Stomach (tissue), 9 donors: ENCODE results near the gene MRM1. TPM values are rescaled to one million over a fixed set of nuclear protein-coding genes. Genes with fewer than 3 reads are reported as not detected.

Experiments
- DNase-seq, 2 donors: peaks; one replicate each; pipeline versions ENCODE4 v3.0.0 to v3.0.0-alpha.2; 2013 to 2019
- H3K27ac ChIP-seq, 5 donors: fragments of 200-600 bp in 4 of 5; sonication (generic) in 4 of 5; one replicate each; pipeline ENCODE4 v1.5.1; 2013 to 2019; ENCODE audit warnings: mild to moderate bottlenecking in 1 of 5, moderate library complexity in 1 of 5
- H3K27me3 ChIP-seq, 3 donors: fragments of 200-600 bp; sonication (generic); one replicate each; pipeline ENCODE4 v1.5.1; 2017 to 2019; ENCODE audit warnings: mixed run types in 1 of 3
- H3K36me3 ChIP-seq, 4 donors: fragments of 200-600 bp; sonication (generic); 1 replicate in 3 of 4; 2 replicates in 1 of 4; pipeline ENCODE4 v1.5.1; 2016 to 2019
- H3K4me1 ChIP-seq, 4 donors: fragments of 200-600 bp; sonication (generic); one replicate each; pipeline ENCODE4 v1.5.1; 2016 to 2019
- H3K4me3 ChIP-seq, 4 donors: fragments of 200-600 bp; sonication (generic) in 3 of 4; one replicate each; pipeline ENCODE4 v1.5.1; 2016 to 2019; ENCODE audit warnings: mild to moderate bottlenecking in 1 of 4
- H3K9me3 ChIP-seq, 4 donors: fragments of 200-600 bp; sonication (generic); one replicate each; pipeline ENCODE4 v1.5.1; 2016 to 2019
- CTCF ChIP-seq, 7 experiments: fragments of 450-650 bp in 4 of 7; fragments of 200-600 bp in 3 of 7; sonication (generic) in 3 of 7; IDR thresholded peaks; one replicate each; pipeline ENCODE4 v1.5.1; 2016 to 2019; ENCODE audit warnings: antibody characterized with exemption in 7 of 7, control low read depth in 2 of 7, mild to moderate bottlenecking in 1 of 7
- EP300 ChIP-seq: sonication (generic); formaldehyde crosslinking; IDR thresholded peaks from one replicate; pipeline ENCODE4 v1.6.1; 2017; ENCODE audit warnings: antibody characterized with exemption
- POLR2A ChIP-seq, 4 donors: fragments of 450-650 bp; IDR thresholded peaks; one replicate each; pipeline ENCODE4 v1.6.1; 2016; ENCODE audit warnings: antibody characterized with exemption in 4 of 4, control low read depth in 2 of 4, mild to moderate bottlenecking in 1 of 4, moderate library complexity in 1 of 4
- POLR2AphosphoS5 ChIP-seq, 3 donors: sonication (generic); formaldehyde crosslinking; IDR thresholded peaks; one replicate each; pipeline ENCODE4 v1.6.1; 2016; ENCODE audit warnings: antibody characterized with exemption in 3 of 3
- WGBS, 5 donors: extraction: QIAGEN DNeasy Blood & Tissue Kit in 3 of 5; methylation state at CpG; one replicate each; pipeline versions ENCODE4 v1.1.5 to v1.1.7; 2013 to 2018; 5-methylcytosine and 5-hydroxymethylcytosine counted together
- intact Hi-C: fragments of 100-400 bp; cut with DNase I; formaldehyde crosslinking; loops from one replicate; pipeline ENCODE4 v1.15.1; 2023; ENCODE audit warnings: low total_unique reads
- polyA plus RNA-seq, 3 donors: library from polyadenylated mRNA; stranded (reverse); fragments of 200-250 nt; gene quantifications; one replicate each; pipeline ENCODE4 v1.2.3, GENCODE V29; 2013
- total RNA-seq, 5 donors: library from RNA; depleted of rRNA; stranded (reverse); fragments of >200 nt; gene quantifications; one replicate each; pipeline versions ENCODE4 v1.1.0 to v1.2.3, GENCODE V29; 2014 to 2016
- donor health status: healthy with polysubstance abuse.
- donor health status: Bipolar disorder and iron deficiency.
- donor health status: healthy.

The MRM1 gene
- total and polyA plus RNA-seq, 8 donors: 1.8 to 38.5 (median 7.8) TPM; not detected in 1

- no peak for DNase-seq
- H3K4me1 ChIP-seq: peaks cover 6 to 11% (median 10%) of the 10 kb centered on the region in 4 donors
- intact Hi-C loops: no loop called here
- H3K4me3 ChIP-seq: no peak overlapping the region
- no peak for TF ChIP-seq POLR2AphosphoS5 (IDR thresholded peaks at IDR 0.05)
- TF ChIP-seq CTCF (IDR thresholded peaks at IDR 0.05): no peak
- TF ChIP-seq POLR2A (IDR thresholded peaks at IDR 0.05): no peak
- TF ChIP-seq EP300: no peak
- peaks cover 0 to 88% (median 37%) of the 10 kb centered on the region in 3 donors for H3K27me3 ChIP-seq
- H3K36me3 ChIP-seq: no peaks in the 10 kb centered on the region
- no peaks in the 10 kb centered on the region for H3K9me3 ChIP-seq
- no peak overlapping the region for H3K27ac ChIP-seq
- WGBS, 5 donors: 45 to 71% (median 63%) methylated on average over 13 of the region's 13 CpGs
These were observed 52.5 kb downstream of the MRM1 start for GRCh38 chr17:36653856-36654255.

GRCh38 chr17:36655726-36656125 lies 54.3 kb downstream of the MRM1 start:
- no peaks in the 10 kb centered on the region for H3K36me3 ChIP-seq
- intact Hi-C loops: no loop called here
- peaks cover 6 to 11% (median 10%) of the 10 kb centered on the region in 4 donors for H3K4me1 ChIP-seq
- 83 to 93% (median 85%) methylated on average over 7 of the region's 7 CpGs for WGBS, 5 donors
- peaks cover 0 to 89% (median 34%) of the 10 kb centered on the region in 3 donors for H3K27me3 ChIP-seq
- H3K4me3 ChIP-seq: no peak overlapping the region
- H3K27ac ChIP-seq: no peak overlapping the region
- no peak for DNase-seq
- TF ChIP-seq CTCF (IDR thresholded peaks at IDR 0.05) (no peak), POLR2AphosphoS5 (IDR thresholded peaks at IDR 0.05) (no peak), EP300 (no peak), POLR2A (IDR thresholded peaks at IDR 0.05) (no peak)
- no peaks in the 10 kb centered on the region for H3K9me3 ChIP-seq

GRCh38 chr17:36657390-36657762 lies 56.0 kb downstream of the MRM1 start:
- intact Hi-C loops: no loop called here
- Histone ChIP-seq H3K4me3 (peak overlapping the region; percentile 42 to 51 (median 48)), H3K27me3 (peaks cover 0 to 90% (median 37%) of the 10 kb centered on the region in 3 donors)

GRCh38 chr17:36657763-36658490 lies 56.5 kb downstream of the MRM1 start:
- no peaks in the 10 kb centered on the region for H3K36me3 ChIP-seq
- H3K9me3 ChIP-seq: no peaks in the 10 kb centered on the region
- peak; percentile 30 to 51 for DNase-seq
- no peak for TF ChIP-seq POLR2AphosphoS5 (IDR thresholded peaks at IDR 0.05)
- TF ChIP-seq CTCF (IDR thresholded peaks at IDR 0.05): no peak
- no peak for TF ChIP-seq POLR2A (IDR thresholded peaks at IDR 0.05)
- no peak for TF ChIP-seq EP300
- H3K4me1 ChIP-seq: peaks cover 6 to 11% (median 10%) of the 10 kb centered on the region in 4 donors
- intact Hi-C loops: no loop called here
- H3K4me3 ChIP-seq: peak overlapping the region; percentile 42 to 51 (median 48)
- no peak overlapping the region for H3K27ac ChIP-seq
- peaks cover 0 to 91% (median 37%) of the 10 kb centered on the region in 3 donors for H3K27me3 ChIP-seq
- WGBS, 5 donors: 5 to 8% (median 6%) methylated on average over 31 to 57 of the region's 57 CpGs

More at GRCh38 chr17:36657390-36657762, 56.0 kb downstream of the MRM1 start:
- DNase-seq: no peak
- Histone ChIP-seq H3K9me3 (no peaks in the 10 kb centered on the region), H3K4me1 (peaks cover 6 to 11% (median 10%) of the 10 kb centered on the region in 4 donors), H3K36me3 (no peaks in the 10 kb centered on the region), H3K27ac (no peak overlapping the region)
- 53 to 64% (median 60%) methylated on average over 22 to 25 of the region's 25 CpGs for WGBS, 5 donors
- no peak for TF ChIP-seq POLR2A (IDR thresholded peaks at IDR 0.05)
- TF ChIP-seq EP300: no peak
- no peak for TF ChIP-seq CTCF (IDR thresholded peaks at IDR 0.05)
- no peak for TF ChIP-seq POLR2AphosphoS5 (IDR thresholded peaks at IDR 0.05)

Other genes starting within 250 kb of the MRM1 start
- gene TBC1D3H, start 213.1 kb upstream of the MRM1 start, total RNA-seq: not detected
- gene TBC1D3H, start 213.1 kb upstream of the MRM1 start, polyA plus RNA-seq: 1 to 10 TPM in 1 of 3 donors, under 1 TPM in 1, not detected in 1; 0.61 to 6.1 TPM
- gene ZNHIT3, start 114.9 kb upstream of the MRM1 start, total RNA-seq: 10 to 100 TPM in 3 of 5 donors, 1 to 10 TPM in 1, under 1 TPM in 1; 0.87 to 86.2 (median 21.0) TPM
- 10 to 100 TPM; 36.5 to 66.6 (median 48.4) TPM for gene ZNHIT3, start 114.9 kb upstream of the MRM1 start, polyA plus RNA-seq
- gene MYO19, start 66.7 kb upstream of the MRM1 start, total RNA-seq: 100 to 1,000 TPM; 111 to 311 (median 183) TPM
- gene MYO19, start 66.7 kb upstream of the MRM1 start, polyA plus RNA-seq: 10 to 100 TPM; 11.8 to 42.2 (median 32.6) TPM
- 10 to 100 TPM in 1 of 5 donors, 1 to 10 TPM in 1, under 1 TPM in 2, not detected in 1; 0.45 to 12.7 (median 2.9) TPM for gene PIGW, start 66.6 kb upstream of the MRM1 start, total RNA-seq
- gene PIGW, start 66.6 kb upstream of the MRM1 start, polyA plus RNA-seq: 1 to 10 TPM; 3.5 to 6.4 (median 4.3) TPM
- 100 to 1,000 TPM in 2 of 5 donors, 10 to 100 TPM in 3; 15.8 to 161 (median 69.8) TPM for gene GGNBP2, start 56.7 kb upstream of the MRM1 start, total RNA-seq
- 10 to 100 TPM; 24.7 to 40.2 (median 38.9) TPM for gene GGNBP2, start 56.7 kb upstream of the MRM1 start, polyA plus RNA-seq
- gene DHRS11, start 9.7 kb upstream of the MRM1 start, total RNA-seq: 100 to 1,000 TPM in 1 of 5 donors, 10 to 100 TPM in 2, 1 to 10 TPM in 2; 8.5 to 339 (median 14.9) TPM
- 10 to 100 TPM; 11.0 to 12.1 (median 11.0) TPM for gene DHRS11, start 9.7 kb upstream of the MRM1 start, polyA plus RNA-seq